GM21717 (cell line): ENCODE measurements around the gene ST3GAL4.
"Not testable (repeated sequence)": the region's sequence is repeated elsewhere in the genome, so short reads cannot be mapped to it uniquely, and the experiment has no call there.

Source experiments
- ATAC-seq: cut with Tn5 transposase; IDR thresholded peaks from one replicate; pipeline ENCODE4 v1.9.1; 2021; ENCODE audit warnings: mild to moderate bottlenecking, moderate library complexity; ENCODE audit not compliant: unreplicated experiment

Gene ST3GAL4

DNA sequence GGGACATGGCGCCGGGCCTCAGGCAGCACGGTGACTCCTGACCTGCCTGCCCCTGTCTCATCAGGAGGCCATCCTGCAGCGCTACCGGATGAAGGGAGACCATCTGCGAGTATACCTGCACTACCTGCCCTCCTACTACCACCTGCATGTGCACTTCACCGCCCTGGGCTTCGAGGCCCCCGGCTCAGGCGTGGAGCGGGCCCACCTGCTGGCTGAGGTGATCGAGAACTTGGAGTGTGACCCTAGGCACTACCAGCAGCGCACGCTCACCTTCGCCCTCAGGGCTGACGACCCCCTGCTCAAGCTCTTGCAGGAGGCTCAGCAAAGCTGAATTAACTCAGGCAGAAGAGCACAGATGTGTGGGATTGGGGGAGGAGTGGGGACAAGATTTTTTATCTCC, 10.2 kb upstream of the ST3GAL4 start:
- no peak for ATAC-seq

DNA sequence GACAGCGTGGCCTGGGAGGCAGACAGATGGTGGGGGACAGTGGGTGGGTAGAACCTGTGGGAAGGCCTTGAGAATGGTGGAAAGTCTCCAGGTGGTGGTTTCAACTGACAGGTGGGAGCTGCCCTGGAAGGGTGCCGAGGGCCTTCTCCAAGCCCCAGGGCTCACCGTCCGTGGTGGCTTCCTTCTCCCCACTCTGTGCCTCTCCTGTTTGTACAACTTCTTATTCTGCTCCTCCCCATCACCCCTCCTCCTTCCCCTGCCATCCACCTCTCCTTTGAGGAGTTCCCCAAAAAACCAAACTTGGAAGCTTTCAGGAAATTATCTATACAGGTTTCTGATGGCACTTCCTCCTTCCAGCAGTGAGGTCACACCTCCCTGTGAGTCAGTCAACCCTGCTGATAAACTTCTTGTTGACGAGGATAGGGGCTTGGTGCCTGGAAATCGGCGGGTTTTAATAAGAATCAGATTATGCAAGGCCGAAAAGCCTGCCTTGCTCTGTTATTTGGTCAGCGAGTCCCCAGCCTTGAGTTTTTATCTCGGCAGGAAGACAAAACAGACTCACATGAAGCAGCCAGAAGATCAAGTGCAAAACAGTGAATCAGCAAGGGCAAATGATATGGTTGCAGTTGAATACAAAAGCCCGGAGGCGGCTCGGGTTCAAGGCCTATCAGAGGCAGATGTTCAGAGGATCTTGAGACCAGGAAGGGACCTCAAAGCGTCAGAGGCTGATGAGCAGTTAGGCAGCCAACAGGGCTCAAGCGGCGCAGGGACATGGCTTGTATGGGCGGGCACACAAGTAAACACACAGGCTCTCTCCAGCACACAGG, 9.5 kb upstream of the ST3GAL4 start:
- no peak for ATAC-seq

DNA sequence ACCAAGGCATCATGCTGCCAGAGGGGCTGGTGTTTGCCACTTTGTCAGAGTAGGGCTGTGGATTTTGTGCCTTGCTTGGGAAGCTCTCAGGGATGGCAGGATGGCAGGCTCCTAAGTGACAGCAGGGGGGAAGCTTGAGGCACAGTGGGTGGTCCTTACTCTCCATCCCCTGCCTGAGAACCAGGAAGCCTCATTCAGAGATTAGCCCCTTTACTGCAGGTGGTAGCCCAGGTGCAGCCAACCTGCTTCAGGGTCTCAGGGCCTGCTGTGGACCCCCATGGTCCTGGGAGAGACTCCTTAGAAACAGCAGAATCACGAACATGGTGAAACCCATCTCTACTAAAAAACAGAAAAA, 8.9 kb upstream of the ST3GAL4 start:
- ATAC-seq: no peak

DNA sequence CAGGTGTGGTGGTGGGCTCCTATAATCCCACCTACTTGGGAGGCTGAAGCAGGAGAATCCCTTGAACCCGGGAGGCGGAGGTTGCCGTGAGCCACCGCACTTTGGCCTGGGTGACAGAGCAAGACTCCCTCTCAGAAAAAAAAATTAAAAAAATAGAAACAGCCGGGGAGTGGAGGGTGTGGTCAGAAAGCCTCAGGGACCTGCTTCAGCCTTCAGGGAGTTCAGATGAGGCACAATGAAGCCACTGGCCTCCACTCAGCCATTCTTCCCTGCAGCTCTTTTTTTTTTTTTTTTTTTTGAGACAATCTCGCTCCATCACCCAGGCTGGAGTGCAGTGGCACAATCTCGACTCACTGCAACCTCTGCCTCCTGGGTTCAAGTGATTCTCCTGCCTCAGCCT, 8.5 kb upstream of the ST3GAL4 start:
- ATAC-seq: not testable (repeated sequence)

DNA sequence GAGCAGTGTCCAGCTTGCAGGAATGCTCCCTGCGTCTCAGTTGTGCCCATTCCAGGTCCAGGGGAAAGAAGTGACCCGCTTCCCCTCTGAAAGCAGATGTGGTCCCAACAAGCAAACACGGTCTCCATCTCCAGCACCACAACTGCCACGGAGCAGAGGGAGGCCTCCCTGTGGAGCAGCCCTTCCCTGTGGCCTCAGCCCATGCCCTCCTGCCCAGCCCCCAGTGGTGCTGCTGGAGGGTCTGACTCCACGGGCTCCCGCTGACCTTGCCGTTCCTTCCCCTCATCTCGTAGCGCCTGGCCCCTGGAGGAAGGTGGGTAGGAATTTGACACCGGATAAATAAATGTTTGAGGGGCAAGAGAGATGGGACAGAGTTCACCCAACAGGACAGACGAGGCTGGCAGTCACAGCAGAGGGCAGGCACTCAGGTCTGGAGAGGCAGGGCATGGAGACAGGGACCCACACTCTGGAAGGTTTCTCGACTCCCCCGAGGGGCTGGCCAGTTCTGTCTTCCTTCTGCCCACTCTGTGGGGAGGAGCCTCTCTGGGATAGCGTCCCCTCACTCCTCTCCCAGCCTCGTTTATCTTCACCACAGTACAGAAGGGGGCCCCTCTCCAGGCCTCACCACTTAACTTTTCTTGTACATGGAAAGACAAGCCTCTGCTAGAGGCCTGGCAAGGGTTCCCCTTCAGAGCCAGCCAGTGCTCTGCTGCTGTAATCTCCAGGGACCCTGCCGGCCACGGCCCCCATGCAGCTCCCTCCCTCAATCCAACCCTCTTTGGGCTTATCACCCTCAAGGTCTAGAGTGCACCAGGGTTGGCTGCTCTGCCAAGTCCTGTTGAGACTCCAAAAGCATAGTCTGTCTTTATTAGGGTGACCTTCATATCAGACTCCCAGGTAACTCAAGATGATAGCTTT, 7.5 kb upstream of the ST3GAL4 start:
- no peak for ATAC-seq

DNA sequence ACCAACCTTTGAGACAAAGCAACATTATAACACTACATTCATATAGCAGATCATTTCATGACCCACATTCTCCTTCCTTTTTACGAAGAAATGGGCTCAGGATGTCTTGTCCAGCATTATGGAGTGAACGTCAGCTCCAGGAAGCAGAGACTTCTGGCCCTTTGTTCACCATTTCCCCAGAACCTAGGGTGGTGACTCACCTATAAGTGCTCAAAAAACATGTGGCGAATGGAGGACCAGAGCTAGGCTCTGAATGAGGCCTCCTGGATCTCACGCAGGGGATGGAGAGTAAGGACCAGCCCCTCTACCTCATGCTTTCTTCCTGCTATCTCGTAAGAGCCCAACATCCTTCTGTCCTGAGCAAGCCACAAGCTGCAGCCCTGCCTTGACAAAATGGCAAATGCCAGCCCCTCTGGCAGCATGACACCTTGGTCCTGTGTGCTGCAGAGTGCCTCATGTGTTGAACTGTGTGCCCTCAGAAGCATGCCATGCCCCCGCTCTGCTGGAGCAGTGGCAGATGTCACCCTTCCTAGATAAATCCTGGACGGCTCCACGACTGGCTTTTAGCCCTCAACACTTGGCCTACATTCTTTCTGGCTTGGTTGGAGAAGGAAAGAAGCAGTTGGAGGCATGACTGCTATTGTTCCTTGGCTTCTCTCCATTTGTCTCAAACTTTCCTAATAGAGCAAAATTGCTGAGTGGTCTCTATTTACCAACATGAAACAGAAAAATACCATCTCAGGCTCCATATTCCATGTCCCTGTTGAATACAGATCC, 6.5 kb upstream of the ST3GAL4 start:
- ATAC-seq: no peak

DNA sequence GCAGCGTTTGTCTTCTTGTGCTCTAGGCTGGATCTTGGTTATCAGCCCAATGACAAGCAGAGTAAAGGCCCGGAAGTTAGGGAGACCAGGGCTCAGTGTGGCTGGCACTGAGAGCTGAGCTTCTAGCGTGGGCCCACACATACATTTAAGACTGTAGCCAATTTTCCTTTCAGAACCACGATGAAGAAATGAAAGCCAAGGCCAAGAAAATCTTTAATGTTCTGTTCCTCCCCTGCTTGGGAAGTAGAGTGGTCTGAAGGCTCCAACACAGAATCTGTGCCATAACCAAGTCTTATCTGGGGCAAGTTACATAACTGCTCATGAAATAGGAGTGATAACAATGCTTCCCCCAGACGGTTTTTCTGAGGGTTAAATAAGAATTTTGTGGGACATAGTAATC, 4.7 kb upstream of the ST3GAL4 start:
- no peak for ATAC-seq

DNA sequence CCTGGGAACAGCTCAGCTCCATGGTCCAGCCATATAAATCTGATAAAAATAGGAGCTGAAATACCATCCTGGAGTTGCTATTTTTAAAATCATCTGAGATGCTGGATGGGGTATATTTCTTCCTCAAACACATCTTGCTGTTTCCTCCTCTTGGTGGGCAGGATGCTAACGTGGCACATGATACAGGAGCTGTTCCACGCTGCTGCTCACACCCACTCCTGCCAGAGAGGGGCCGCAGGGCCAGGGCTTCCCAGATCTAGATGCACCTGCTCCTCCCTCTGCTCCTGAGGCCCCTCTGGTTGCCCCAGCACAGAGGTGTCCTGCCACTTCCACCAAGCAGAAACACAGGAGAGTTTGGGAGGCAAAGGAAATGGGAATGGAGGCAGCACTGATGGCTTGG, 3.3 kb upstream of the ST3GAL4 start:
- ATAC-seq: no peak

DNA sequence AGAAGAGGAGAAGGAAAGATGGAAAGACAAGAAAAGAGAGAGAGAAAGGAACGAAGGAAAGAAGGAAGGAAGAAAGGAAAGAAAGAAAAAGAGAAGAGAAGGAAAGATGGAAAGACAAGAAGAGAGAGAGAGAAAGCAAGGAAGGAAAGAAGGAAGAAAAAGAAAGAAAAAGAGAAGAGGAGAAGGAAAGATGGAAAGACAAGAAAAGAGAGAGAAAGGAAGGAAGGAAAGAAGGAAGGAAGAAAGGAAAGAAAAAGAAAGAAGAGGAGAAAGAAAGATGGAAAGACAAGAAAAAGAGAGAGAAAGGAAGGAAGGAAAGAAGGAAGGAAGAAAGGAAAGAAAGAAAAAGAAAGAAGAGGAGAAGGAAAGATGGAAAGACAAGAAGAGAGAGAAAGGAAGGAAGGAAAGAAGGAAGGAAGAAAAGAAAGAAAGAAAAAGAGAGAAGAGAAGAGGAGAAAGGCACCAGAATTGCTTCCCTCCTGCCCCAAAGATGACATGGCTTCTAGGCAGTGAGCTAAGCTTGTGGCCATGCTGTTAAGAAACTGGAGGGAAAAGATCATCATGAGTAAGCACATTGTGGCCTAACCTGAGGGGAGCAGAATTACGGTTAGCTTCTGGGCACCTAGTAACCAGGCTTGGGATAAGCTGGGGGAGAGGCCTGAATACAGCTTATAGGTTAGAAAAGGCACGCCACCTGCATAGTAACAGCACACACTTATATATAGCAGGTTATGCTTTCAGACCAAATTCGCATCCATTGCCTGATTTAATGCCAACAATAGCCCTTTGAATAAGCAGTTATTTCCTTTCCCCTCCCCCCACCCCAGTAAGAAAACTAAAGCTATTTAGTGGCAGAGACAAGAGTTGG, 2.3 kb upstream of the ST3GAL4 start:
- no peak for ATAC-seq

DNA sequence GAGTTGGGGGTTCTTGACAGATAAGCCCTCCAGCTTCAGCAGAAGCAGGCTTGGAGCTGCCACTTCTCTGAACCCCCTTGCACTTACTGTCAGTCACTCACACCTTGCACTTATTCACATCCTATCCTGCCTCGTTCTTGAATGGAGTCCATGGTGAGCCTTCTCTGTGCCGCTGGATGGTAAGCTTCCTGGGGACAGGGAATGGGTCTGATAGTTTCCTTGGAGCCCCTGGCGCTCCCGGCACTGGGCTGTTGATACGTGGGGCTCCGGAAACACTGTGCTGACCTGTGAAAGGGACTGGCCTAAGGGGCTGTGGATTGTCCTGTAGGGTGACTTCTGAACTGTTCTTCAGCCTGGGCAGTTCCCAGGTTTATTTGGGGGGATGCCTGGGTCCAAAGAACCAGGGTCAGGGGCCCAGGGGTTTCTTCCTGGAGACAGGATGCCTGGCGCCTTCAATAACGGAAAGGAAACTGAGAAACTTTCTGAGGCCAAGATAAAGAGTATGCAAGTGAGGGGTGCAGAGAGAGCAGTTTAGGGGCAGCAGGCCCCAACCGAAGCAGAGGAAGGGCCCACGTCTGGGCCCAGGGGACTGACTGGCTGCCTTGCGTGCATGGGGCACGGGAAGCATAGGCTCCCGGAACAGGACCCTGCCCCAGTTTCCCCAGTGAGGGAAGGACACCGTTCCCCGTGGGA, 709 bp upstream of the ST3GAL4 start:
- ATAC-seq: peak; percentile 43

DNA sequence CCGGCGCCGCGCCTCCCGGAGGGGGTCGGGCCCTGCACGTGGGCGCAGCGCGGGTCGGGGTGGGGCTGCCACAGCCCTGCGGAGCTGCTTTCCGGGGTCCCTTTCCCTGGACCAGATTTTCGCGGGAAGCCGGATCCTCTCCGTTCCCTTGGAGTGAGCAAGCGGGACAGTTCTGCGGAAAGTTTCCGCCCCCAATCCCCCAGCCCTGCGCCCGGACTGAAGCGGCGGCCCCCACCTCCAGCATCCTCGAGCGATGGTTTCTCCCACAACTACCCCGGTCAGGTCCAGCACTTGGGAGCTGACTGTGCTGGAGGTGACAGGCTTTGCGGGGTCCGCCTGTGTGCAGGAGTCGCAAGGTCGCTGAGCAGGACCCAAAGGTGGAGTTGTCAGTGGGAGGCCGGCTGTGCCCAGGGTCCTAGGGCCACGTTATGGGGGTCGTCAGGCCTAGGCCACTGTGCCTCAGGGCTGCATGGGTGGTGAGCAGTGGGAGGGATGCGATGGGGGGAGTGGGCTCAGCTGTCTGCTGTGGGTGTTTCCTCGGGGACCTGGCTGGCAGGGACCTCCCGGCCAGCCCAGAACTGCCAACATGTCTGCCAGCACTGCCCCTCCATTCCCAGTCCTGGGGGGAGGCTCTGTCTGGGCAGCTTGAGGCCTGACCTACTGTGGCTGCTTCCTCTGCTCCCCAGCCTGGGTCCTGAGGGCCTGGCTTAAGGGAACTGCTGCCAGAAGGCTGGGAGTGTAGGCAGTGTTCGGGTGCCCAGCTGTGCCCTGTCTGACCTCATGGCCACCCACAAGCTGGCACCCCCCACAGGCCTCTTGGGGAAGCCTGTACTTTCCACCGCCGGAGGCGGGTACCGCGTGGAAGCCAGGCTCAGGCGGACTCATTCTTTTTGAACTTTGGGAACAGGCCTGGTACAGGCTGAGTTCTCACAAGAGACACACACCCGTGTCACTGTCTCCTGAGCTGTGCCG, 726 bp downstream of the ST3GAL4 start:
- peak; percentile 20 for ATAC-seq

DNA sequence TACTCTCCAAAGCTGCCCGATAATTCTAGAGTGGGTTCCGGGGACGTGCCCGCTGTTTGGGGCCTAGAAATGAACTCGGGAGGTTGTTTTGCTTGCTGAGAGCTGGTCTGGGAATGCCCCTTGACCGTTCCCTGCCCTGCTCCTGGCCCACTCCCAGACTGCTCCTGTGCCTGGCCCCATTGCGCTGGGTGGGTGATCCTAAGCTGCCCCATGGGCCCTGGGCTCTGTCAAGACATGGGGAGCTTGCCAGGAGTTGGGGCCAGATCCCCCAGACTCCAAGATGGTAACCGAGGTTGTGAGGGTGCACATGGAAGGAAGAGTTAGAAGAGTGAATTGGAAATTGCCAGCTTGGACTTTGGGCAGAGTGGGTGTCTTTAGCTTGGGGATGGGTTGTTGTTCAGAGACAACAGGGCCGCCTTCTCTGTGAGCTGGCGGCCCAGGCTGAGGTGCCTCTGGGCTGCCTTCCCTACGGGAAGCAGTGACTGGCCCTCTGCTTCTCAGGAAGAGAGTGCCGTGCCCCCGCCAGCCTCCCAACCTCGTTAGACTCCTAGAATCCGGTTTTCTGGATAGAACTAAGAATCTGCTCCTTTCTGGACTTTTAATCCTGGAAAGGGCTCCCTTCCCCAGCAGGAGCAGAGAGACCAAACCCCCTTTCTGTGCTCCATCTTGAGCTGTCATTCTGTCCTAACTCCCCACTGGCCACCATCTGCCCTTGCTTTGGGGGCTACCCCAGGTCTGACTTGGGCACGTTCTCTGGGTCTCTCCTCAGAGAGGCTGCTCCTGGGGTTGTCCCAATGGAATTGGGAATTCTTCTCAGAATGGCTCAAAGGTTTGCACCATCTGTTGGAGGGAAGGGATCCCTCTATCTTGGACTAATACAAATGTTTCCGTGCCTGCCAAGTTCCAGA, 1.8 kb downstream of the ST3GAL4 start:
- ATAC-seq: no peak

DNA sequence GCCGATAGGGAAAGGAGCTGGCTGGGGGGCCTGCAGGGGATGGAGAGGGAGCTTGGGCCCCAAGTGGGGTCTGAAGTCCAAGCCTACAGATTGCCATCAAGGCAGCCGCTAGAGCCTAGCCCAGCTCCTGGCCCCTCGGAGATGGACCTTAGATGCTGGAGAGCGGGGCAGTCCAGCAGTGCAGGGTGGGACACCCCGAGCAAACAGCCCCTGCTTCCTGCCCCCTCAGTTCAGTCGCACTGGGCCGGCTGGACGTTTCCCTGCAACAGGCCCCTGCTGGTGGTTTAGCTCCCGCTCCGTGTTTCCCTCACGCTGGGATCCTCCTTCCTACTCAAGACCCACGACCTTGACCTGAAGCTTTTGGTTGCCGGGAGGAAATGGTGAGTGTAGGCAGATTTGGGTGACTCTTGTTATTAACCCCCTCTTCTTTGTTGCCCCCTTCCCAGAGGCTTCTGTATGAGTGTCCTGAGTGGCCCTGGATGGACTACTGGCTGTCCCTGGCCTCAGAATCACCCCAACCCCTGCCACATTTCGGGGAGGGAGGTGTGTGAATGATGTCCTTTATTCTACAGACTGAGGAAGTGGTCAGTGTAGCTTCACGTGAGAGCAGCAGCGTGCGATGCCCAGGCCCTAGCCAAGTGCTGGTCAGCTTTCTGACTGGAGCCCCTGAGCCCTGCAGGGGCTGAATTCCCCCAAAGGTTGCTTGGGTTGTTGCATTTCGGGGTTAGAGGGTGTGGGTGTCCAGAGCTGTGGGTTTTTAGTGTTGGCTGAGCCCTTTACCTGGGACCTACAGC, 2.7 kb downstream of the ST3GAL4 start:
- no peak for ATAC-seq

DNA sequence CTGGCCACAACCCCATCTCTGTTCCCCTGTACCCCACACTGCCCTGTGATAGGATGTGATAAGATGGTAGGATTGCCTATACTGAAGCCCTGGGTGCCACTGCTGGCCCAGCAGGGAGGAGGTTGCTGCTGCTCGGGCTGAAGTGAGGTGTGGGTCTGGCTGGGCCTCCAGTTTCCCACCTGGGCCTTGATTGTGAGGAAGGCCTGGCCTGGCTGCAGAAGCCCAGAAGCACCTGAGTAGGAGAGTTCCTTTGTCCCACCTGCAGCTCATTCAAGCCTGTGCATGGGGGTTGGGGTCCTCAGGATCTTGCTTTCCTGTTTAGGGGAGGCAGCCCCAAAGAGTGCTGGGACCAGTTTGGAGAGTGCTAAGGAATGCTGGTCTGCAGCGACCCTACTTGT, 3.3 kb downstream of the ST3GAL4 start:
- no peak for ATAC-seq

DNA sequence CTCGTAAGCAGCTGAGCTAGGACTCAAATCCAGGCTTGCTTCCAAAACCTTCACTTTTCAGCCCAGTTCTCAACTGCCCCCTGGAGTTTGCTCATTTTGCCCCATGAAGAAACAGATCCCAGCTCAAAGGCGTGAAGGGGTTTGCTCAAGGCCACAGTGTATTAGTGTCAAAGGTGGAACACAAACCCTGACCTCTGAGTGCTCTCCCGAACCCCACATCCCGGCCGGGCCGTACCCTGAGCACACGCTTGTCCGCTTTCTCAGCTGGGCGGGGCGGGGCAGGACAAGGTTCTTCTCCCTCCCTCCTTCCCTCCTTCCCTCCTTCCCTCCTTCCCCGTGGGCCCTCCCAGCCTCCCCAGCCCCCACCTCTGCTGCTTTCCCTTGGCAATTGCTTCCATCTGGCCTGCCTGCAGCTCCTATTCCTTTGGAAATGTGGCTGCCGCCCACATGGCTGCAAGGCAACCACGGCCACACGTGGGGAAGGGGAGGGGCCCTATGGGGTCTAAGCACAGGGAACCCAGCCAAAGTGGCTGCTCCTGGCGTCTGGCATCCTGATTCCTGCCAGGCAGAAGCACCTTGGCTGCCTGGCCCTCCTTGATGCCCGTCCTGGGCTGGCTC, 4.1 kb downstream of the ST3GAL4 start:
- no peak for ATAC-seq

DNA sequence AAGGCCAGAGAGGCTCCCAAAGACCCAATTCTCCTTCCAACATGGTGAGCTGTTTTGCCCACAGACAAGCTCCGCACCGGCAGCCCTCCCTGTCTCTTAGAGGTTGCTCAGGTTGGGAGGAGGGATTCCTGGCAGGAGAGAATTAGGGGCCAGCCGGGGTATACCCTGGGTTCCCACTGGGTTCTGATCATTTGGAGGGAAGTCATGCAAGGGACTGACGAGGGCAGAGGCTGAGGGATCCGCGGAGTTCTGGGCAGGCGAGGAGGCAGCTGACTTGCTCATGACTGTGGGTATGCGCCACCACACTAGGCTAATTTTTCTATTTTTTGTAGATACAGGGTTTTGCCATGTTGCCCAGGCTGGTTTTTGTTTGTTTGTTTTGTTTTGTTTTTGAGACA, 4.6 kb downstream of the ST3GAL4 start:
- no peak for ATAC-seq
